Measurements from ENCODE around the gene SYVN1. TPM values are rescaled to one million over a fixed set of nuclear protein-coding genes. Genes with fewer than 3 reads are reported as not detected.
"Not testable (repeated sequence)": the region's sequence is repeated elsewhere in the genome, so short reads cannot be mapped to it uniquely, and the experiment has no call there.

SYVN1 gene
- 10 to 100 TPM; 47.1 to 58.2 (median 50.5) TPM for total RNA-seq

GRCh38 chr11:65134240-65134951, at the start of gene SYVN1:
Gene SYVN1 (minus strand): TSS chr11:65134519. CDS start chr11:65133601, 918 bp downstream.
- ATAC-seq (ENCODE audit: low FRiP score) = peak; percentile 87
- peak; percentile 80 for DNase-seq (ENCODE audit: low spot score)
- TF ChIP-seq CTCF (IDR thresholded peaks at IDR 0.05) = no peak

- DNase-seq (ENCODE audit: low spot score) (no peak), ATAC-seq (ENCODE audit: low FRiP score) (no peak)
- TF ChIP-seq CTCF (IDR thresholded peaks at IDR 0.05) = no peak
Measured at GRCh38 chr11:65183201-65183891, 49.0 kb upstream of the SYVN1 start.

GRCh38 chr11:65182258-65183170, 48.2 kb upstream of the SYVN1 start:
- no peak for TF ChIP-seq CTCF (IDR thresholded peaks at IDR 0.05)
- no peak for DNase-seq (ENCODE audit: low spot score)
- ATAC-seq (ENCODE audit: low FRiP score) = peak; percentile 61

GRCh38 chr11:65181569-65182257, 47.4 kb upstream of the SYVN1 start, which contains the start of gene CAPN1:
Gene CAPN1 (plus strand): TSS chr11:65181928. CDS start chr11:65182702, 774 bp downstream.
- TF ChIP-seq CTCF (IDR thresholded peaks at IDR 0.05) = no peak
- DNase-seq (ENCODE audit: low spot score) = peak; percentile 82
- peak; percentile 88 for ATAC-seq (ENCODE audit: low FRiP score)

GRCh38 chr11:65180877-65181568, 46.7 kb upstream of the SYVN1 start:
- peak; percentile 79 for ATAC-seq (ENCODE audit: low FRiP score)
- no peak for DNase-seq (ENCODE audit: low spot score)
- peak in 1 of 3 donors; percentile 5 for TF ChIP-seq CTCF (IDR thresholded peaks at IDR 0.05)

- not testable (repeated sequence) for DNase-seq (ENCODE audit: low spot score); ATAC-seq (ENCODE audit: low FRiP score)
Measured at GRCh38 chr11:65174571-65175010, 40.3 kb upstream of the SYVN1 start.
